Mucosa of rectum (tissue), 2 donors: ENCODE results near the gene TMEM213.

ENCODE experiments used
- H3K27ac ChIP-seq, 2 donors: one replicate each; pipeline ENCODE4 v1.7.0; 2013; ENCODE audit warnings: inconsistent platforms in 2 of 2, low read depth in 2 of 2, low read length in 2 of 2
- H3K27me3 ChIP-seq, 2 donors: one replicate each; pipeline ENCODE4 v1.7.0; 2013; ENCODE audit warnings: low read length in 2 of 2; ENCODE audit not compliant: control insufficient read depth in 2 of 2, insufficient read depth in 2 of 2
- H3K36me3 ChIP-seq, 2 donors: one replicate each; pipeline ENCODE4 v1.7.0; 2013; ENCODE audit warnings: low read length in 2 of 2; ENCODE audit not compliant: control insufficient read depth in 2 of 2, insufficient read depth in 2 of 2
- H3K4me1 ChIP-seq, 2 donors: one replicate each; pipeline ENCODE4 v1.7.0; 2013; ENCODE audit warnings: low read length in 2 of 2, mild to moderate bottlenecking in 1 of 2; ENCODE audit not compliant: control insufficient read depth in 2 of 2, insufficient read depth in 2 of 2
- H3K4me3 ChIP-seq, 2 donors: one replicate each; pipeline ENCODE4 v1.7.0; 2013; ENCODE audit warnings: low read length in 2 of 2
- H3K9ac ChIP-seq, 2 donors: one replicate each; pipeline ENCODE4 v1.7.0; 2013; ENCODE audit warnings: low read length in 2 of 2, low read depth in 1 of 2, mild to moderate bottlenecking in 1 of 2
- H3K9me3 ChIP-seq, 2 donors: one replicate each; pipeline ENCODE4 v1.7.0; 2013; ENCODE audit warnings: low read length in 2 of 2; ENCODE audit not compliant: control insufficient read depth in 2 of 2
- donor health status: healthy.
- donor health status: Normal muscosa, but diverticular disease.

TMEM213 gene

GRCh38 chr7:138756591-138757242 is 41.1 kb upstream of the TMEM213 start:
- Histone ChIP-seq H3K9me3 (no peaks in the 10 kb centered on the region), H3K4me1 (no peaks in the 10 kb centered on the region), H3K27ac (no peak overlapping the region), H3K9ac (no peak overlapping the region), H3K36me3 (no peaks in the 10 kb centered on the region), H3K27me3 (no peaks in the 10 kb centered on the region), H3K4me3 (no peak overlapping the region)

DNA sequence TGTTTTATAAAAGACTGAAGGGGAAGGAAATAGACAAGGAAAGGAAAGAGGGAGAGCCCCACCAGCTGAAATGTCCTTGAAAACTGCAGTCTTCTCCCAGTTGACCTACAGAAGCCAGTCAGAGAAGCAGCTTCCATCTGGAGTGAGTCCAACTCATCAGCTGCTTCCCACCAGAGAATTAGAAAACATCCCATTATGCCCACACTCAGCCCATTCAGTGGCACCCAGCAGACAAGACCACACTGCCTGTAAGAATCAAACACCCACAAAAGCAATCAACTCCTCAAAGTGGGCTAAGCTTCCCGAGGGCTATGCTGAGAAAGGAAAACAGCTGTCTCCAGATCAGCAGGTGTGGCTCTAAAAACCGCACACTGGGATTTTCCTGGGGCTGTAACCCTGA is 29.6 kb upstream of the TMEM213 start:
- H3K9ac ChIP-seq, result no peak overlapping the region
- no peaks in the 10 kb centered on the region for H3K36me3 ChIP-seq
- no peaks in the 10 kb centered on the region for H3K4me1 ChIP-seq

DNA sequence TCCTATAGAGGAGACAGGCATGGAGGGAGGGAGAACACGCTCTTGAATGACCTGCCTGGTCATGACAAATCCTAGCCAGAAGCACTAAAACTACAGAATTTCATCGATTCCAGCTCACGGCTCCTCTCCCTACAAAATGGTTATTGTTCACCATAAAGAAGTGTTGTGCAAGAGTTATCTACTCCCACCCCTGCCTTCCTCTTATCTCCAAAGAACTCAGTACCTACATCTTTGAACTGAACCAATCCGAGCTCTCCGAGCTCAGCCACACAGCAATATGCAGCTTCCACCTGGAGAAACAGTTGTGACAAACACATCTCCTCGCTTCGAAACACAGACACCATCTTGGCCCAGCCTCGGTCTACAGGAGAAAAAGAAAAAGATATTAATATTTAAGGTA is 26.9 kb upstream of the TMEM213 start:
- Histone ChIP-seq H3K9ac (no peak overlapping the region), H3K27me3 (no peaks in the 10 kb centered on the region), H3K4me1 (no peaks in the 10 kb centered on the region), H3K36me3 (no peaks in the 10 kb centered on the region), H3K9me3 (no peaks in the 10 kb centered on the region), H3K27ac (no peak overlapping the region), H3K4me3 (no peak overlapping the region)

More for the DNA sequence above, 29.6 kb upstream of the TMEM213 start:
- Histone ChIP-seq H3K27ac (no peak overlapping the region), H3K4me3 (no peak overlapping the region), H3K9me3 (no peaks in the 10 kb centered on the region), H3K27me3 (no peaks in the 10 kb centered on the region)

DNA sequence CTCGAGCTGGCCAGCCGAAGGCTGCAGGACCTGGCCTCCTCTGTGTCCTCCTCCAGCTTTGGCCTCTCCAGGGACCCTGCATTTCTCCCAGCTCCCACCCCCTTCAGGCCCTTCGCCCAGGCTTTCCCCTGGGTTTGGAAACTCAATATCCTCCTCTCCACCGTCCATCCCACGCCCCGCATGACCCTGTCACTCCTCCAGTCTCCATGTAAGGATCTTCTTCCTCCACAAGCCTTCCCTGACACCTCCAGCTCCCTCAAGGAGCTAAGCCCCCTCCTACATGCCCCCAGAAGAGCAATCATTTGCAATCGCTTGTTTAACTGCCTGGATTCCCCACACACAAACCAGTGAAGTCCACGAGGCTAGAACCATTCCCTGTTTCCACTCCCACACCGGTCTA is 24.6 kb upstream of the TMEM213 start:
- Histone ChIP-seq H3K4me1 (no peaks in the 10 kb centered on the region), H3K9ac (no peak overlapping the region), H3K27ac (no peak overlapping the region), H3K9me3 (no peaks in the 10 kb centered on the region), H3K36me3 (no peaks in the 10 kb centered on the region), H3K4me3 (no peak overlapping the region), H3K27me3 (no peaks in the 10 kb centered on the region)

DNA sequence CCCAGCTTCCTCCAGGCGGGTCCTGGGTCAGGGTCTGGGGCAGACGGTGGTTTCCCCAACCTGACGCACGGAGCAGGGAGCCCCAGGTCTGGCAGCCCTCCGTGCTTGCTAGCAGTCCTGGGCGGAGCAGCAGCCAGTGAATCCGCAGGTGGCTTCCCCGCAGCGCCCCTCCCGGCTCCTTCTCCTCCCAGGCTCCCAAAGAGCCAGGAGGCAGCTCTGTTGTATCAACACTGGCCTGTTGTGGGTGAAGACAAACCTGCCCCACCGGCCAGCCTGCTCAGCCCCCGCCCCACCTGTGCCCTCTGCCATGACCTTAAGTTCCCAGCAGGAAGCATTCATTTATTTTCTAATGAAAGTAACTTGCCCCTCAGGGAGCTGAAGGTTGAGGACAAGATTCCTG is 24.0 kb upstream of the TMEM213 start:
- Histone ChIP-seq H3K4me3 (no peak overlapping the region), H3K27me3 (no peaks in the 10 kb centered on the region), H3K27ac (no peak overlapping the region), H3K9me3 (no peaks in the 10 kb centered on the region), H3K9ac (no peak overlapping the region), H3K4me1 (no peaks in the 10 kb centered on the region), H3K36me3 (no peaks in the 10 kb centered on the region)

GRCh38 chr7:138776166-138776833 is 21.5 kb upstream of the TMEM213 start:
- Histone ChIP-seq H3K27ac (no peak overlapping the region), H3K27me3 (no peaks in the 10 kb centered on the region)

GRCh38 chr7:138781004-138781403 is 16.8 kb upstream of the TMEM213 start:
- Histone ChIP-seq H3K27ac (no peak overlapping the region), H3K4me3 (no peak overlapping the region), H3K4me1 (no peaks in the 10 kb centered on the region), H3K9me3 (no peaks in the 10 kb centered on the region), H3K27me3 (no peaks in the 10 kb centered on the region), H3K9ac (no peak overlapping the region), H3K36me3 (no peaks in the 10 kb centered on the region)

More at GRCh38 chr7:138776166-138776833, 21.5 kb upstream of the TMEM213 start:
- H3K4me1 ChIP-seq, result no peaks in the 10 kb centered on the region
- no peak overlapping the region for H3K9ac ChIP-seq
- no peak overlapping the region for H3K4me3 ChIP-seq
- H3K9me3 ChIP-seq, result no peaks in the 10 kb centered on the region
- H3K36me3 ChIP-seq, result no peaks in the 10 kb centered on the region

GRCh38 chr7:138784692-138785091 is 13.1 kb upstream of the TMEM213 start:
- H3K27me3 ChIP-seq, result no peaks in the 10 kb centered on the region
- no peak overlapping the region for H3K4me3 ChIP-seq
- H3K9me3 ChIP-seq, result no peaks in the 10 kb centered on the region
- no peak overlapping the region for H3K9ac ChIP-seq
- H3K27ac ChIP-seq, result no peak overlapping the region
- no peaks in the 10 kb centered on the region for H3K36me3 ChIP-seq
- H3K4me1 ChIP-seq, result no peaks in the 10 kb centered on the region

DNA sequence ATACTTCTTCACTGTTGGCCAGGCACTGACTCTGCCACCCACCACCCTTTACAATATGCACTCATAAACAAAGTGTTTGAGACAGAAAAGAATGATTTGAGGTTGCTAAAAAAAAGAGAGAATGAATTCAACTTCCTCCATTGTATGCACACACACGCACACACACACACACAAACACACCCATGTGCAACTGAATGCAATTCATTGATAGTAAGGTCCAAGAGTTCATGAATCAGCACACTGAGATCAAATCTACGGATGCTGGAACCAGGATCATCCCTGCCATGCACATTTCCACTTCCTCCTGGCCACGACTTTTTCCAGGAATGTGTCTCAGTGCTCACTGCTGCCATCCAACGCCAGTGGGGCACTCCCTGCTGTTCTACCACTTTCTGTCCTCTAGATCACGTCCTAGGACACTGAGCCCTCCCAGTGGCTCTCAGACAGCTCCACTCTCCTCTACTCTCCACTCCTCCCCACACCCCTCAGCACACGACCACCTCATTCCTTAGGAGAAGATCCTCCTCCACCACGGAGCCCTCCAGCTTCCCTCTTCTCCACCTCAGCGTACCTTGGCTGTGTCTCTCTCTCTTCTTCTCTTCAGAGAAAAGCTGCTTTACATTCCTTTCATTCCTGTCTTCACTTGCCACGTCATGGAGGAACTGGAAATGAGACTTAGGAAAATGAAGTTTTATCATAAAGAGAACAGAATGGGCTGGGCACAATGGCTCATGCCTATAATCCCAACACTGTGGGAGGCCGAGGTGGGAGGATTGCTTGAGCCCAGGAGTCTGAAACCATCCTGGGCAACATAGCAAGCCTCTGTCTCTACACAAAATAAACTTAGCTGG is 12.0 kb upstream of the TMEM213 start:
- Histone ChIP-seq H3K9me3 (no peaks in the 10 kb centered on the region), H3K27me3 (no peaks in the 10 kb centered on the region), H3K9ac (no peak overlapping the region), H3K27ac (no peak overlapping the region), H3K4me1 (no peaks in the 10 kb centered on the region), H3K36me3 (no peaks in the 10 kb centered on the region), H3K4me3 (no peak overlapping the region)

DNA sequence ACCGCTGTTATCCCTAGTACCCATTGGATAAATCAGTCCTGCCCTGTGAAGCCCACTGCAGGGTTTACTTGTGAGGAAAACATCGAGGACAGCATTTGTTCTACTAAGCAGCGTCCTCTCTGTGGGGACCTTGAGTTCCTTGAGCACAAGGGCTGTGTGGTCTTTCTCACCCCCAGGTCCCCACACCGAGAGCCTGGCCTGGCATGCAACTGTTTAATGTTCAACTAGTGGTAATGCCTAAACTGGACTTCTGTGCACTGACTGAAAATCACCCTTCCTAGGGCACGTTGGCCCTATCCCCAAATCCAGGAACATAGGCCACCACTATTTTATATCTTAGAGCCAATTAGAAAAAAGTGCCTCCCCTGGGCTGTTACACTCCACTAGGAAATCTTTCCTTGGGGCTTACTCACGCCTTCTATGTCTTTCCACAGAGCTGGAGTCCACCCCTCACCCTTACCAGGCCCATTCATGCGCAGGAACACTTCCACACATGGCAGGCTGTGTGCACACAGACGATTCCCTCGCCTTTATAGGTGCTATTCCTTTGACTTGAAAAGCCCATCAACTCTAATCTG is 1.7 kb upstream of the TMEM213 start:
- Histone ChIP-seq H3K4me1 (no peaks in the 10 kb centered on the region), H3K9me3 (no peaks in the 10 kb centered on the region), H3K4me3 (no peak overlapping the region), H3K27ac (no peak overlapping the region), H3K36me3 (no peaks in the 10 kb centered on the region), H3K9ac (no peak overlapping the region), H3K27me3 (no peaks in the 10 kb centered on the region)
